Endothelial cell of umbilical vein (primary cell): Measurements from ENCODE around the gene TESMIN. TPM values are rescaled to one million over a fixed set of nuclear protein-coding genes. Genes with fewer than 3 reads are reported as not detected.
A peak's percentile ranks its signal among the peaks of the same experiment; 100 is the strongest.

Source experiments
- BruUV-seq: library from RNA; stranded (reverse); fragments of 400-500 nt; replicated peaks from 2 replicates; lab custom pipeline; 2021; lab: Mats Ljungman, UMichigan
- CTCF ChIA-PET: fragments of 300-600, 350-600 bp; sonication (Branson Sonifier 250); formaldehyde crosslinking; loops from one replicate; lab custom pipeline; 2021; ENCODE audit warnings: antibody characterized with exemption, inconsistent platforms; lab: Charles Lee
- POLR2A ChIA-PET: fragments of 300-600, 350-600 bp; sonication (Branson Sonifier 250); formaldehyde crosslinking; loops from one replicate; lab custom pipeline; 2021; ENCODE audit warnings: antibody characterized with exemption, inconsistent platforms; lab: Charles Lee
- DNase-seq: peaks from one replicate; pipeline ENCODE4 v3.0.0-alpha.2; 2011; ENCODE audit warnings: low read depth, low spot score
- FAIRE-seq: peaks from 2 replicates; lab custom pipeline; 2011; peaks lifted over from hg19 to GRCh38; lab: Jason Lieb, UNC
- H2AFZ ChIP-seq: 2 replicates; pipeline ENCODE4 v1.6.0; 2012; ENCODE audit warnings: low read depth, low read length, control low read depth, inconsistent platforms
- H3K27ac ChIP-seq: 2 replicates; pipeline ENCODE4 v1.5.1; 2011; ENCODE audit warnings: low read depth, mild to moderate bottlenecking, control low read depth, low read length, moderate library complexity; ENCODE audit not compliant: insufficient read depth
- H3K27me3 ChIP-seq, 2 experiments: 2 replicates each; pipeline versions ENCODE4 v1.6.0 to v1.6.1; 2011; ENCODE audit warnings: low read length in 2 of 2, mixed read lengths in 1 of 2; ENCODE audit not compliant: control insufficient read depth in 2 of 2, insufficient read depth in 2 of 2
- H3K36me3 ChIP-seq, 2 experiments: 2 replicates in 1 of 2; 3 replicates in 1 of 2; pipeline ENCODE4 v1.5.1; 2011; ENCODE audit warnings: low read length in 2 of 2, mild to moderate bottlenecking in 1 of 2, moderate library complexity in 1 of 2; ENCODE audit not compliant: control insufficient read depth in 2 of 2, insufficient read depth in 2 of 2; ENCODE audit errors: extremely low read depth in 1 of 2
- H3K4me1 ChIP-seq: 3 replicates; pipeline ENCODE4 v1.5.1; 2011; ENCODE audit warnings: mild to moderate bottlenecking, low read length; ENCODE audit not compliant: control insufficient read depth, insufficient read depth; ENCODE audit errors: extremely low read depth
- H3K4me2 ChIP-seq: 2 replicates; pipeline ENCODE4 v1.6.1; 2011; ENCODE audit warnings: low read length, control low read depth, mixed read lengths; ENCODE audit not compliant: insufficient read depth
- H3K4me3 ChIP-seq, 3 experiments: fragments of 200-600 bp in 1 of 3; sonication (generic), shearing (Covaris generic) in 1 of 3; replicated peaks in 1 of 3; 2 replicates each; pipeline ENCODE4 v1.5.1; 2011 to 2016; ENCODE audit warnings: control low read depth in 3 of 3, low read length in 3 of 3, mild to moderate bottlenecking in 2 of 3, inconsistent platforms in 1 of 3, low read depth in 1 of 3, moderate library complexity in 1 of 3; ENCODE audit not compliant: insufficient read depth in 1 of 3
- H3K79me2 ChIP-seq: 2 replicates; pipeline ENCODE4 v1.6.0; 2012; ENCODE audit warnings: low read length, inconsistent platforms; ENCODE audit not compliant: control insufficient read depth, insufficient read depth
- H3K9ac ChIP-seq: replicated peaks from 2 replicates; pipeline ENCODE3; 2011; ENCODE audit warnings: low read length, control low read depth; ENCODE audit not compliant: insufficient read depth; ENCODE audit errors: extremely low read depth
- H3K9me1 ChIP-seq: replicated peaks from 3 replicates; pipeline ENCODE4 v1.6.0; 2011; ENCODE audit warnings: mild to moderate bottlenecking, low read length; ENCODE audit not compliant: control insufficient read depth, insufficient read depth; ENCODE audit errors: extremely low read depth
- H3K9me3 ChIP-seq: replicated peaks from 2 replicates; pipeline ENCODE4 v1.5.1; 2012; ENCODE audit warnings: low read length, inconsistent platforms; ENCODE audit not compliant: control insufficient read depth, insufficient read depth
- H4K20me1 ChIP-seq: replicated peaks from 2 replicates; pipeline ENCODE3; 2011; ENCODE audit warnings: mild to moderate bottlenecking, low read length; ENCODE audit not compliant: control insufficient read depth, insufficient read depth; ENCODE audit errors: extremely low read depth
- FOS ChIP-seq: IDR thresholded peaks from 2 replicates; pipeline ENCODE4 v1.6.1; 2011; ENCODE audit warnings: mild to moderate bottlenecking, low read length, moderate library complexity, borderline replicate concordance; ENCODE audit not compliant: insufficient read depth
- GATA2 ChIP-seq: IDR thresholded peaks from 2 replicates; pipeline ENCODE4 v1.7.0; 2011; ENCODE audit warnings: low read depth, mild to moderate bottlenecking, moderate library complexity, mixed read lengths, low read length; ENCODE audit not compliant: insufficient read length, insufficient read depth
- MAX ChIP-seq: IDR thresholded peaks from 2 replicates; pipeline ENCODE4 v1.6.1; 2011; ENCODE audit not compliant: insufficient read depth, insufficient read length
- MYC ChIP-seq: IDR thresholded peaks from one replicate; pipeline ENCODE4 v1.6.1; 2011; ENCODE audit warnings: mild to moderate bottlenecking, low read depth, low read length
- POLR2AphosphoS5 ChIP-seq: IDR thresholded peaks from 2 replicates; pipeline ENCODE4 v1.6.1; 2012; ENCODE audit warnings: low read depth, mild to moderate bottlenecking, control low read depth, low read length, moderate library complexity; ENCODE audit not compliant: insufficient read depth
- dilution Hi-C: fragments of 300-500 bp; cut with MboI; formaldehyde crosslinking; loops from one replicate; pipeline ENCODE4 v1.15.0; 2019; ENCODE audit warnings: low sequenced_read_pairs; ENCODE audit not compliant: extremely low pct_ligation_motif_present
- intact Hi-C: fragments of 100-400 bp; cut with micrococcal nuclease; formaldehyde crosslinking; loops from one replicate; pipeline ENCODE4 v1.10.0; 2022
- polyA plus RNA-seq, 4 experiments: library from polyadenylated mRNA; depleted of rRNA in 3 of 4; stranded (reverse) in 3 of 4; unstranded in 1 of 4; fragments of >200 nt; gene quantifications; 2 replicates each; pipeline versions ENCODE4 v1.2.1 to v1.2.3, GENCODE V29; 2011 to 2012; ENCODE audit warnings: missing spikeins in 1 of 4
- total RNA-seq: library from RNA; stranded (reverse); gene quantifications from 2 replicates; pipeline ENCODE4 v1.2.3, GENCODE V29; 2021

Gene TESMIN
- total and polyA plus RNA-seq, 2 donors (not counting 3 experiments of a cell fraction or from before 2014, with no cell fraction given), result 1.7 to 6.1 TPM

- BruUV-seq, result TSS peak; percentile 22
- dilution Hi-C loops (no loop called here), intact Hi-C loops (loop anchor here (2.0 kb wide), 1 partner anchor 89 kb away; no protein-coding TSS in a partner anchor)
- ChIA-PET CTCF (interaction anchor here (0.6 to 2.0 kb wide), 18 partner anchors 8 to 141 kb away, joined by 3 to 7 read pairs (median 4); no protein-coding TSS in a partner anchor), POLR2A (interaction anchor here (0.6 kb wide), 3 partner anchors 29 to 289 kb away, joined by 3 to 4 read pairs (median 3); partner anchors contain the start of gene PPP6R3)
- H3K79me2 ChIP-seq, result no peaks in the 10 kb centered on the region
- H4K20me1 ChIP-seq, result no peaks in the 10 kb centered on the region
- TF ChIP-seq MYC (no peak), GATA2 (peak; percentile 72), POLR2AphosphoS5 (peak; percentile 53), FOS (peak; percentile 41), MAX (no peak)
- no peak overlapping the region for H3K4me3 ChIP-seq
- H3K27ac ChIP-seq, result peak overlapping the region; percentile 79
- no peaks in the 10 kb centered on the region for H3K9me3 ChIP-seq
- H2AFZ ChIP-seq, result peak overlapping the region; percentile 22
- no peaks in the 10 kb centered on the region for H3K36me3 ChIP-seq
- peaks cover 21% of the 10 kb centered on the region for H3K4me1 ChIP-seq
- peak overlapping the region; percentile 64 for H3K4me2 ChIP-seq
- H3K27me3 ChIP-seq, result no peaks in the 10 kb centered on the region
- peak; percentile 82 for DNase-seq
- H3K9ac ChIP-seq, result peak overlapping the region; percentile 10
- H3K9me1 ChIP-seq, result no peaks in the 10 kb centered on the region
- FAIRE-seq, result peak; percentile 94
These were observed 1.8 kb downstream of the TESMIN start for GRCh38 chr11:68749229-68750123.
